Breast epithelium (tissue), 3 donors: Measurements from ENCODE around the gene LONP2.

Experiments
- CTCF ChIP-seq, 3 donors: fragments of 450-650 bp; IDR thresholded peaks; one replicate each; pipeline ENCODE4 v1.5.1; 2016 to 2017; ENCODE audit warnings: antibody characterized with exemption in 3 of 3, mild to moderate bottlenecking in 3 of 3, moderate library complexity in 3 of 3
- POLR2A ChIP-seq: fragments of 450-650 bp; IDR thresholded peaks from one replicate; pipeline ENCODE4 v1.6.1; 2016; ENCODE audit warnings: antibody characterized with exemption, mild to moderate bottlenecking, moderate library complexity
- POLR2AphosphoS5 ChIP-seq, 3 donors: sonication (generic); formaldehyde crosslinking; IDR thresholded peaks; one replicate each; pipeline ENCODE4 v1.6.1; 2017; ENCODE audit warnings: antibody characterized with exemption in 3 of 3

DNA sequence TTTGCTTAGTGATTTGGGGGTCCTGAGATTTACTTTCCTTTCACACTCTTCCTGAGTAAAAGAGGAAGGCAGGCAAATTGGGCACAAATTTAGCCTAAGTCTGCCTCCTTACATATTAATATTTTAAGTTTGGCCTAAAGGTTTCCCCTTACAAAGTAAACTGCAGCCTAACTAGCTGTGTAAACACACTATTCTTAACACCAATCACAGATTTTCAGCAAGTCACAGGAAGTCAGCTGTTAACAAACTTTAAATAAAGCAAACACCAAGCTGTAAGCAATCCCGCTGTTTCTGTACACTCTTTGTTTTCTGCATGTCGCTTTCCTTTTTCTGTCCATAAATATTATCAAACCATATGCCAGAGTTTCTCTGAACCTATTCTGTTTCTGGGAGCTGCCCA is 48.4 kb downstream of the LONP2 start:
- TF ChIP-seq POLR2A (no peak), CTCF (IDR thresholded peaks at IDR 0.05) (no peak), POLR2AphosphoS5 (IDR thresholded peaks at IDR 0.05) (no peak)
